HG03460 (cell line): Measurements from ENCODE around the gene RNPEP.
"Not testable (repeated sequence)": the region's sequence is repeated elsewhere in the genome, so short reads cannot be mapped to it uniquely, and the experiment has no call there.

ENCODE experiments used
- ATAC-seq: cut with Tn5 transposase; IDR thresholded peaks from one replicate; pipeline ENCODE4 v1.9.1; 2021; ENCODE audit not compliant: unreplicated experiment

RNPEP gene

GRCh38 chr1:202034683-202035462 is 52.4 kb downstream of the RNPEP start:
- ATAC-seq, result no peak

GRCh38 chr1:202036595-202037387 is 54.3 kb downstream of the RNPEP start:
- no peak for ATAC-seq

DNA sequence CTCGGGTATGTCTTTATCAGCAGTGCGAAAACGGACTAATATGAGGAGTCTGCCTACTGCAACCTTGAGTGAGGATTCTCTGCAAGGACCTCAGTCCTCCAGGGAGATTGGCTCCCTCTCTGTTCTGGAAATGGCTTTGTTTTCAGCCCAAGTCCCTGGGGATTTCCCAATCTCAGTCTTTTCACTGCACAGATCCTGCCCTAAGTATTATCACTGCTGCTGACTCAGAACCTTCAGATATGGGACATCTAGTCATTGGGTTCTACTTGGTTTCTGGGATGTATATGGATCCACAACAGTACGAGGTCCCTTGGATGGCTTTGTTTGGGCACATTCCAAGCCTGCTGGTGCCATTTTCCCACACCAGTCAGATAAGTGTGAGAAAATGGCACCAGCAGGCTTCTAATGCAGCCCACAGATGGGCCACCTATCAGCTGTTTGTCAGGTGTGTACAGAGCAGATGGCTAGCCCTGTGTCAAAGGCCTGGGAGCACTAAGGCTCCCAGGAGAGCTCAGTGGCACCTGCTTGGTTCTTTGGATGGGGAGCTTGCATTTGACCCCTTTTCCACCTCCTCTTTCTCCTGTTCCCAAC is 55.4 kb downstream of the RNPEP start:
- ATAC-seq, result no peak

GRCh38 chr1:202038688-202039346 is 56.4 kb downstream of the RNPEP start:
- peak; percentile 61 for ATAC-seq

GRCh38 chr1:202045705-202046104 is 63.3 kb downstream of the RNPEP start:
- ATAC-seq, result no peak

GRCh38 chr1:202046227-202046626 is 63.8 kb downstream of the RNPEP start:
- ATAC-seq, result no peak

DNA sequence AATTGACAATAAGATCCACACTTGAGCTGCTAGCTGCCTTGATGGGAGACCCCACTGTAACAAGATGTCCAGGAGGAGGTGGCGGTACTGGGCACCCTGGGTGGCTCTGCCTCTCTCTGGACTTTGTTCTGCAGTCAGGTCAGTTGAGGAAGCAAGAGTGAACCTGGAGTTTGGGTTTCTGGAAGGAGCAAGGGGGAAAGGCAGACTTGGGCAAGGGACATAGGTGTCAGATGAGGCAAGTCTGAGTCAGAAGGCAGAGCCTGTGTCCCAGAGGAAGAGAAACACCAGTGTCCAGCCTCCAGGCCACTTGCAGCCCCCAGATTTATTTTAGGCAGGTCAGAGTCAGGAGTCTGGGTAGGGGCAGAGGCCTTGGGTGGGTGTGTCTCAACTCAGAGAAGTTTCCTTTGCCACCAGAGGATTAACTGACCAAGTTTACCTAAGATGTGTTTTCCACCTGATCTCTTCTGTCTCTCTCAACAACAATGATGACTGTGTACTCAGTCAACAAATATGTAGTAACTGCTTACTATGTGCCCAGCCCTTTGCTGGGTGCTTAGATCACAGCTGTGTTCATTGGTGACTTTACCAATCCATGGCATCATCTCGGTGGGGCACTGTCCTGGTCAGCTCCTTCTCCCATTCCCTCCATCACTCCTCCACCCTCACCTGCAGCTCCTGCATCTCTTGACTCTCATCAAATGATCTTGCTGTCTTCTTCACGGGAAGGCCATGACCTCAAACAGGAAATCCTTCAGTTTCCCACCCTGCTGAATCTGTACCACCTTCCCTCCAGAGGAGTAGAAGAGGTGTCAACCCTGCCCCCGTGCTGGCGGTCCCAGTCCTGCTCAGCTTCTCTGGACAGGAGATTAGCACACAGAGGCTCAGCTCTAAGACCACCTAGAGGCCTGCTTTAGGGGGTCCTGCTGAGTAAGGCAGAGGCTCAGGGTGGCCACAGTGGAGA is 64.6 kb downstream of the RNPEP start:
- no peak for ATAC-seq

- no peak for ATAC-seq
Measured at GRCh38 chr1:202047977-202048376, 65.5 kb downstream of the RNPEP start.

- no peak for ATAC-seq
Measured at GRCh38 chr1:202049129-202049528, 66.7 kb downstream of the RNPEP start.

DNA sequence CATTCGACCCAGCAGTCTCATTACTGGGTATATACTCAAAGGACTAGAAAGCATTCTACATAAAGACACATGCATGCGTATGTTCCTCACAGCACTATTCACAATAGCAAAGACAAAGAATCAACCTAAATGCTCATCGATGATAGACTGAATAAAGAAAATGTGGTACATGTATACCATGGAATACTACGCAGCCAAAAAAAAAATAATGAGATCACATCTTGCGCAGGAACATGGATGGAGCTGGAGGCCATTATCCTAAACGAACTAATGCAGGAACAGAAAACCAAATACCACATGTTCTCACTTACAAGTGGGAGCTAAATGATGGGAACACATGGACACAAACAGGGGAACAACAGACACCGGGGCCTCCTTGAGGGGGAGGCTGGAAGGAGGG is 71.6 kb downstream of the RNPEP start:
- ATAC-seq, result no peak

GRCh38 chr1:202054673-202055072 is 72.2 kb downstream of the RNPEP start:
- ATAC-seq, result not testable (repeated sequence)
